Measurements from ENCODE around the gene TENT4B.

TENT4B gene

DNA sequence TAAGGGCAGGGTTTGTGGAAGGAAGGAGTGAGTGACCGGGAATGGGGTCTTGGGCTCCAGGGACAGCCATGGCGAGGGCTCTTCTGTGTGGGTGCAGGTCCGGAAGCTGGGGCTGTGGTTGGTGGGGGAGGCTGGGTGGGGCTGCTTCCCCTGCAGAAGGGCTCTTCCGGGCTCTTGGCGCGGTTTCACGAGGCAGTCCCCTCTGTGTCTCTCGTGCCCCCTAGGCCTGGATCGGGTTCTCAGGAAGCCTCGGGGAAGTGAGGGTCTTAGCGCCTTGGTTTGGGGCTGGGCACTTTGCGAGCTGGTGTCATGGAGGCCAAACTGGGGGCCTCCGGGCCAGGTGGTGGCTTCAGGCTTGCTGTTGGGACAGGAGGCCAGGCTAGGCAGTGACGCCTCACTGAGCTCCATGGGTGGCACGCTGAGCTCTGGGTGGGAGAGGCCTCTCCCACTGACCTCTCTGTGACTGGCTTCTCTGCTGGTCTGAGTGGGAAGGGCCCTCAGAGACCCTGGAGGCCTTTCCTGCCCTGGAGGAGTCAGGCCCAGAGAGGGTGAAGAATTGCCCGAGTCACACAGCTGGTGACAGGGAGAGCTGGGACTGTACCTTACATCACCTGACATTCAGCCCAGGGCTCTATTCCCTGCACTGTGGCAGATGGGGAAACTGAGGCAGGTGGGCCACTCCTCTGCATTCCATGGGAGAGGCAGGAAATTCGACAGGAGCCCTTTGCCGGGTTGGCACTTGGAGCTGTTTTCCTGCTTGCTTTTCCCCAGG is 121.4 kb downstream of the TENT4B start:
- peak overlapping the region; percentile 92 to 100 (median 98) for H3K27ac ChIP-seq

DNA sequence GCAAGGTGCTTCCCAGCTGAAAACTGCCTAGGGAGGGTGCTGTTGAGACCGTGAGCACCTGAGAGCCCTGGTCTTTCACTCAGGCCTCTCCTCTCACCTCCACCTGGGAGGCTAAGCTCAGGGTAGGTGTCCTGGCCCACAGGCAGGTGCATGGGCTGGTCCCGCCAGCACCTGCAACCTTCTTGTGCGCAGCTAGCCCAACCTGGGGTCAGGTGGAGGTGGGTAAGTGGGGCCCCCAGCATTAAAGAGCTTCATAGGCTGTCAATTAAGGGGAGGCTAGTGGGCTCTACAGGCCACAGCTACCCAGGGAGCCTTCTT is 122.0 kb downstream of the TENT4B start:
- Histone ChIP-seq H3K9ac (peak overlapping the region; percentile 86 to 98 (median 94)), H3K9me3 (replicated peaks in 1 of 11) (no peaks in the 10 kb centered on the region), H3K36me3 (peaks cover 0 to 18% (median 0%) of the 10 kb centered on the region in 11 experiments; a peak in 5 of 22 replicates), H3K27me3 (no peaks in the 10 kb centered on the region), H3K4me2 (peak overlapping the region; percentile 91 to 100 (median 99)), H3K4me3 (peak overlapping the region; percentile 50 to 73 (median 64); a peak in 19 of 20 replicates), H3K4me1 (peaks cover 79 to 98% (median 95%) of the 10 kb centered on the region in 10 experiments), H4K20me1 (peaks cover 0 to 33% (median 0%) of the 10 kb centered on the region in 11 experiments; a peak in 7 of 22 replicates), H3K27ac (peak overlapping the region; percentile 92 to 100 (median 98))
- TF ChIP-seq Cebpa-rat (IDR thresholded peaks at IDR 0.05): no peak

More for the DNA sequence above, 121.4 kb downstream of the TENT4B start:
- H3K36me3 ChIP-seq: peaks cover 0 to 18% (median 0%) of the 10 kb centered on the region in 11 experiments; a peak in 5 of 22 replicates
- peak overlapping the region; percentile 91 to 100 (median 99) for H3K4me2 ChIP-seq
- no peaks in the 10 kb centered on the region for H3K27me3 ChIP-seq
- H3K4me3 ChIP-seq: peak overlapping the region; percentile 50 to 73 (median 64)
- TF ChIP-seq Cebpa-rat (IDR thresholded peaks at IDR 0.05): no peak
- H3K9me3 ChIP-seq (replicated peaks in 1 of 11): no peaks in the 10 kb centered on the region
- peak overlapping the region; percentile 86 to 98 (median 94) for H3K9ac ChIP-seq
- H3K4me1 ChIP-seq: peaks cover 76 to 98% (median 95%) of the 10 kb centered on the region in 10 experiments
- H4K20me1 ChIP-seq: peaks cover 0 to 33% (median 0%) of the 10 kb centered on the region in 11 experiments; a peak in 7 of 22 replicates

DNA sequence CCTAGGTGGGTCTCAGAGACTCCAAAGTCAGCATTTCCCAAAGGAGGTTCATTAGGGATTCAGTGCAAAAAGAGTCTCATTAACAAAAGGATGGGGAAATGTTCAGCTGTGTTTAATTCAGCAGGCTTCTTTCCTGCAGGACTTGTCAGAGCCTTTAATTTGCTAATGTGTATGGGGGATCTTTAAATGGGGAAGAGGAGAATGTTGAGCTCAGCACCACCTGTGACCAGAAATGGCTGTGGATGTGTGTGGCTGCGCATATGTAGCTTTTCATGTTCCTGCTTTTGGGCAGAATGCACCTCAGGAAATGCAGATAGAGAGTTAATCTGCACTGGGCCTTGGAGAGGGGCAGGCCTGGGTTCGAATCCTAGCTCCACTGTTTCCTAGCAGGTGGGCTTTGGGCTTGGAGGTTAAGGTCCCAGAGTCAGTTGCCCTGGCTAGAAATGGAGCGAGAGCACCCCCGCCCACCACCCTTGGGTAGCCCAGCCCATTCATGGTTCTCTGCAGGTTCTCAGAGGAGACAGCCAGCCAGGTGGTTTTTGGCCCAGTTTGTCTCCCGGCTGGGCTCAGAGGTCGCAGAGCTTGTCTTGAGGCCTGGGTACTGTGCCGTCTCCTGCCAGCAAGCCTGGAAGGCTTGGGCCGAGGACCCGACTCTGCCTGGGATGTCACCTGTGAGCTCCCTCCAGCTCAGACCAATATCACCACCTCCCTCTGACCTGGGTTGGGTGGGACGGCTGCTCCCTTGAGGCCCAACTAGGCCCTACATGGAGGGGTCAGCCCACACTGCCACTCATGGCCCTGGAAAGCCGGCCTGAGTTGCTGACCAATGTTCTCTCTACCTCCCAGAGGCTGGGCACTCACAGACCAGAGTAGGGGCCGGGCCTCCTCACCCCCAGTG is 122.6 kb downstream of the TENT4B start:
- Histone ChIP-seq H3K9ac (peak overlapping the region; percentile 86 to 98 (median 94)), H3K36me3 (peaks cover 0 to 14% (median 0%) of the 10 kb centered on the region in 11 experiments; a peak in 5 of 22 replicates), H4K20me1 (peaks cover 0 to 36% (median 0%) of the 10 kb centered on the region in 11 experiments; a peak in 7 of 22 replicates), H3K27me3 (no peaks in the 10 kb centered on the region), H3K4me3 (peak overlapping the region; percentile 50 to 73 (median 64); a peak in 17 of 20 replicates), H3K4me1 (peaks cover 84 to 98% (median 95%) of the 10 kb centered on the region in 10 experiments), H3K27ac (peak overlapping the region in 10 of 11 experiments; percentile 92 to 100 (median 98); a peak in 20 of 22 replicates), H3K4me2 (peak overlapping the region; percentile 91 to 100 (median 99)), H3K9me3 (replicated peaks in 1 of 11) (no peaks in the 10 kb centered on the region)
- no peak for TF ChIP-seq Cebpa-rat (IDR thresholded peaks at IDR 0.05)

DNA sequence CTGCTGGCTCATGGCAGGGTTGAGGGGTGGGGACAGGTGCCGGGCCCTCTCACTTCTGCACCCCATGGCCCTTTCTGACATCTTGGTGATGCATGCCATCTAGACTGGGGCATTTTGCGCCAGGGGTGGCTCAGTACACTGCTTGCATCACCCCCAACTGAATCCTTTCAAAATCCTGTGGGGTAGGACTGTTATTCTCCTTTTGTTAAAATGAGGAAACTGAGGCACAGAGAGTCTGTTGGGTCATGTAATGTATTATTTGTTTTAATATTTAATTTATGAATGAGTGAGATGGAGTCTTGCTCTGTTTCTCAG is 123.2 kb downstream of the TENT4B start:
- peak overlapping the region; percentile 91 to 100 (median 99) for H3K4me2 ChIP-seq
- H3K27ac ChIP-seq: peak overlapping the region in 9 of 11 experiments; percentile 21 to 100 (median 98); a peak in 17 of 22 replicates
- H3K9ac ChIP-seq: peak overlapping the region in 7 of 11 experiments; percentile 91 to 98 (median 96); a peak in 8 of 22 replicates
- H3K4me1 ChIP-seq: peaks cover 90 to 98% (median 96%) of the 10 kb centered on the region in 10 experiments
- no peaks in the 10 kb centered on the region for H3K27me3 ChIP-seq
- peaks cover 0 to 16% (median 0%) of the 10 kb centered on the region in 11 experiments; a peak in 5 of 22 replicates for H3K36me3 ChIP-seq
- no peaks in the 10 kb centered on the region for H3K9me3 ChIP-seq (replicated peaks in 1 of 11)
- H3K4me3 ChIP-seq: peak overlapping the region in 4 of 10 experiments; percentile 67 to 73 (median 70); a peak in 7 of 20 replicates
- TF ChIP-seq Cebpa-rat (IDR thresholded peaks at IDR 0.05): no peak
- H4K20me1 ChIP-seq: peaks cover 0 to 41% (median 0%) of the 10 kb centered on the region in 11 experiments; a peak in 7 of 22 replicates

DNA sequence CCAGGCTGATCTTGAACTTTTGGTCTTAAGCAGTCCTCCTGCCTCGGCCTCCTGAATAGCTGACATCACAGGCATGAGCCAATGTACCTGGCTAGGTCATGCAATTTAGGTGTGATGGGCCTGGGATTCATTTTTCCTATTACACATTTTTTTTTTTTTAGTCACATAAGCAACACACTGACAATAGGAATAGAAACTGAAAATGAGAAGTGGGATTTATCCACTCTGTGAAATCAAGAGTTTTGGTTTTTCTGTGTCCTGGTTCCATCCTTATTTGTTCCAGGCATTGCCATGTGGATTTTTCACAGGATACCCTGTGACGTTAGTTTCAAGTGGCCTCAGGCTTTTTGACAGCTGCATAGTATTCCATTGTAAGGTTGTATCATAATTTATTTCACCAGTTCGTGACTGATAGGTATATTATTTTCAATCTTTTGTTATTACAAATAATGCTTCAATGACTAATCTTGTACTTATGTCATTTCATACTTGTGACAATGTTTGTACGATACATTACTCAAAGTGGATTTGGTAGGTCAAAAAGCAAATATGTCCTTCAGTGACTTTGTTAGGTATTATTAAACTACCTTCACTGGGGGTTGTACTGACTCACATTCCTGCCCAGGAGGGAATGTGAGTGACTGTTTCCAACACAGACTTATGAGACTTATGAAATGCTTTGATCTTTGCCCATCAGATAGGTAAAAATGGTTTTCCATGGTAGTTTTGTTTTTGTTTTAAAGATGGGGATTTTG is 123.9 kb downstream of the TENT4B start:
- Histone ChIP-seq H3K9ac (peak overlapping the region in 6 of 11 experiments; percentile 32 to 98 (median 94); a peak in 7 of 22 replicates), H3K4me1 (peaks cover 89 to 98% (median 94%) of the 10 kb centered on the region in 10 experiments), H3K27ac (peak overlapping the region in 9 of 11 experiments; percentile 43 to 100 (median 98); a peak in 16 of 22 replicates)

DNA sequence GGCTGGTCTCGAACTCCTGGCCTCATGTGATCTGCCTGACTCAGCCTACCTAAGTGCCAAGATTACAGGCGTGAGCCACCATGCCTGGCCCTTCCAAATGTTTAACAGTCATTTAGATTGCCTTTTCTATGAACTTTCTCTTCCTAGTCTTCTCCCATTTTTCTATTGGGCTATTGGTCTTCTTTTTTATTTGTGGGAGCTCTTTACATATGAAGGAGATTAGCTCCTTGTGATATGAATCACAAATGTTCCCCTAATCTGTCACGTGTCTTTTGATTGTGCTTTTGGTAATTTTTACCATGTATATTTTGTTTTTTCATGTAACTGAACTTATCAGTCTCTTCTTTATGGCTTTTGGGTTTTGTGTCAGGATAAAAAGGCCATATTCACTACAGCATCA is 125.1 kb downstream of the TENT4B start:
- peak overlapping the region in 5 of 11 experiments; percentile 10 to 83 (median 39); a peak in 6 of 22 replicates for H3K9ac ChIP-seq
- peaks cover 0 to 43% (median 0%) of the 10 kb centered on the region in 11 experiments; a peak in 9 of 22 replicates for H4K20me1 ChIP-seq
- H3K4me2 ChIP-seq: peak overlapping the region; percentile 76 to 100 (median 99)
- H3K4me1 ChIP-seq: peaks cover 89 to 97% (median 93%) of the 10 kb centered on the region in 10 experiments
- H3K36me3 ChIP-seq: peaks cover 0 to 10% (median 0%) of the 10 kb centered on the region in 11 experiments; a peak in 2 of 22 replicates
- no peaks in the 10 kb centered on the region for H3K9me3 ChIP-seq (replicated peaks in 1 of 11)
- no peak for TF ChIP-seq Cebpa-rat (IDR thresholded peaks at IDR 0.05)
- peak overlapping the region in 9 of 11 experiments; percentile 29 to 100 (median 78); a peak in 14 of 22 replicates for H3K27ac ChIP-seq
- peak overlapping the region in 3 of 10 experiments; percentile 8 to 62 (median 16); a peak in 3 of 20 replicates for H3K4me3 ChIP-seq
- no peaks in the 10 kb centered on the region for H3K27me3 ChIP-seq

More for the DNA sequence above, 123.9 kb downstream of the TENT4B start:
- Histone ChIP-seq H3K36me3 (peaks cover 0 to 15% (median 0%) of the 10 kb centered on the region in 11 experiments; a peak in 2 of 22 replicates), H3K27me3 (no peaks in the 10 kb centered on the region), H3K4me2 (peak overlapping the region; percentile 76 to 100 (median 99); a peak in 19 of 22 replicates), H4K20me1 (peaks cover 0 to 39% (median 0%) of the 10 kb centered on the region in 11 experiments; a peak in 7 of 22 replicates), H3K4me3 (peak overlapping the region in 4 of 10 experiments; percentile 6 to 70 (median 20); a peak in 4 of 20 replicates), H3K9me3 (replicated peaks in 1 of 11) (no peaks in the 10 kb centered on the region)
- TF ChIP-seq Cebpa-rat (IDR thresholded peaks at IDR 0.05): no peak

DNA sequence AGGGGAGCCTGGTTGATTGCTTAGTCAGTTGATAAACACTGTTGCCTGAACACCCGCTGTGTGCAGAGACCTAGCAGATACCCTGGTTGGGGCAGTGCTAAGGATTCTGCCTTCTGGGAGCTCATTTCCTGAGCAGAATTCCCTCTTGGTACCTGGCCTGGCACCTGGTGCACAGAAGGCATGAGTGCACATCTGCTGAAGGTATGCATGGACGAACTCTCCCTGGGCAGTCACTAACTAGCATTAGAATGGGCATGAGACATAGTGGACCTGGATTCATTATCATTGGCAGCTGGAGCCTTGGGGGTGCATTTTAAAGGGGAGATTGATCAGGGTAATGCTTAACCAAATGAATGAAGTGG is 126.4 kb downstream of the TENT4B start:
- TF ChIP-seq Cebpa-rat (IDR thresholded peaks at IDR 0.05): no peak
- H3K9ac ChIP-seq: peak overlapping the region in 8 of 11 experiments; percentile 36 to 85 (median 67); a peak in 15 of 22 replicates
- H3K4me2 ChIP-seq: peak overlapping the region; percentile 76 to 100 (median 99)
- H3K27me3 ChIP-seq: no peaks in the 10 kb centered on the region
- peak overlapping the region in 9 of 11 experiments; percentile 24 to 100 (median 78); a peak in 16 of 22 replicates for H3K27ac ChIP-seq
- peaks cover 0 to 50% (median 11%) of the 10 kb centered on the region in 11 experiments; a peak in 15 of 22 replicates for H4K20me1 ChIP-seq
- H3K9me3 ChIP-seq (replicated peaks in 1 of 11): no peaks in the 10 kb centered on the region
- peak overlapping the region in 6 of 10 experiments; percentile 15 to 63 (median 55); a peak in 11 of 20 replicates for H3K4me3 ChIP-seq
- H3K36me3 ChIP-seq: peaks cover 0 to 10% (median 0%) of the 10 kb centered on the region in 11 experiments; a peak in 2 of 22 replicates
- peaks cover 89 to 98% (median 97%) of the 10 kb centered on the region in 10 experiments for H3K4me1 ChIP-seq
